HepG2 (cell line): Measurements from ENCODE around the gene JADE2. TPM values are rescaled to one million over a fixed set of nuclear protein-coding genes. Genes with fewer than 3 reads are reported as not detected.

Experiments
- ELK4 ChIP-seq: sonication (generic); formaldehyde crosslinking; IDR thresholded peaks from 2 replicates; pipeline ENCODE4 v1.9.0; 2021; ENCODE audit warnings: missing genetic modification reagents, borderline replicate concordance
- GLMP ChIP-seq: sonication (generic); formaldehyde crosslinking; IDR thresholded peaks from 2 replicates; pipeline ENCODE4 v1.9.0; 2021; ENCODE audit warnings: missing genetic modification reagents, mild to moderate bottlenecking, borderline replicate concordance
- JUND ChIP-seq: sonication (generic); formaldehyde crosslinking; IDR thresholded peaks from 2 replicates; pipeline ENCODE4 v1.8.0; 2022; ENCODE audit warnings: mild to moderate bottlenecking, missing genetic modification reagents
- MLLT10 ChIP-seq: sonication (generic); formaldehyde crosslinking; IDR thresholded peaks from 2 replicates; pipeline ENCODE4 v1.4.0; 2020; ENCODE audit warnings: missing genetic modification reagents
- MXD1 ChIP-seq: sonication (generic); formaldehyde crosslinking; IDR thresholded peaks from 2 replicates; pipeline ENCODE4 v1.4.0; 2020; ENCODE audit warnings: mild to moderate bottlenecking, missing genetic modification reagents
- MXI1 ChIP-seq: IDR thresholded peaks from 3 replicates; pipeline ENCODE4 v1.6.1; 2012; ENCODE audit warnings: low read depth, low read length, inconsistent platforms, borderline replicate concordance
- NFE2L1 ChIP-seq: sonication (generic); formaldehyde crosslinking; IDR thresholded peaks from 2 replicates; pipeline ENCODE4 v1.4.0; 2020; ENCODE audit warnings: missing genetic modification reagents, mild to moderate bottlenecking, borderline replicate concordance
- SOX13 ChIP-seq, 3 experiments: fragments of 450-650 bp in 1 of 3; sonication (generic) in 1 of 3; formaldehyde crosslinking in 1 of 3; IDR thresholded peaks in 2 of 3; conservative IDR thresholded peaks in 1 of 3; 2 replicates each; pipeline versions ENCODE4 v1.5.0 to v1.6.1; 2016 to 2020; ENCODE audit warnings: antibody characterized with exemption in 1 of 3, mild to moderate bottlenecking in 1 of 3, missing compliant biosample characterization in 1 of 3, missing genetic modification reagents in 1 of 3, moderate library complexity in 1 of 3
- ZFP36 ChIP-seq: fragments of 150-350 bp; IDR thresholded peaks from 2 replicates; pipeline ENCODE4 v1.6.1; 2018; ENCODE audit warnings: borderline replicate concordance, low read length, low read depth; ENCODE audit not compliant: partially characterized antibody
- ZNF256 ChIP-seq: sonication (generic); formaldehyde crosslinking; conservative IDR thresholded peaks from 2 replicates; pipeline ENCODE4 v1.4.0; 2020; ENCODE audit warnings: missing genetic modification reagents
- ZNF280B ChIP-seq: sonication (generic); formaldehyde crosslinking; IDR thresholded peaks from 2 replicates; pipeline ENCODE4 v1.5.0; 2020; ENCODE audit warnings: missing genetic modification reagents, mild to moderate bottlenecking, borderline replicate concordance
- ZNF652 ChIP-seq: IDR thresholded peaks from 2 replicates; pipeline ENCODE4 v1.6.1; 2016; ENCODE audit warnings: low read depth, borderline replicate concordance
- ZNF687 ChIP-seq: sonication (generic); formaldehyde crosslinking; IDR thresholded peaks from 2 replicates; pipeline ENCODE4 v1.5.1; 2020; ENCODE audit warnings: mild to moderate bottlenecking, missing genetic modification reagents, moderate library complexity
- ZNF782 ChIP-seq: sonication (generic); formaldehyde crosslinking; IDR thresholded peaks from 2 replicates; pipeline ENCODE4 v1.4.0; 2020; ENCODE audit warnings: missing genetic modification reagents, mild to moderate bottlenecking, borderline replicate concordance
- ZNF839 ChIP-seq: sonication (generic); formaldehyde crosslinking; IDR thresholded peaks from 2 replicates; pipeline ENCODE4 v1.4.0; 2020; ENCODE audit warnings: missing genetic modification reagents, mild to moderate bottlenecking, borderline replicate concordance
- polyA plus RNA-seq, 8 experiments: library from polyadenylated mRNA; depleted of rRNA in 3 of 8; stranded (reverse) in 7 of 8; unstranded in 1 of 8; fragments of >200 nt; fragmentation: Illumina TruSeq in 4 of 8; extraction: Trizol in 4 of 8; gene quantifications; 2 replicates each; pipeline versions ENCODE4 v1.2.1 to v1.2.3, GENCODE V29; 2011 to 2016; ENCODE audit warnings: low read depth in 4 of 8, missing spikeins in 1 of 8, mixed read lengths in 1 of 8; ENCODE audit not compliant: insufficient read depth in 1 of 8
- total RNA-seq, 5 experiments: library from RNA; depleted of rRNA; stranded (reverse); fragments of >200 nt; fragmentation: Illumina TruSeq; extraction: Trizol; gene quantifications; 2 replicates each; pipeline ENCODE4 v1.2.3, GENCODE V29; 2016; ENCODE audit warnings: low read depth in 1 of 5
- TF ChIP-seq, protein P1 (sequence below): sonication (generic); formaldehyde crosslinking; conservative IDR thresholded peaks from 2 replicates; pipeline ENCODE4 v1.5.0; 2020; ENCODE audit warnings: missing genetic modification reagents
- TF ChIP-seq, protein P2 (sequence below): sonication (generic); formaldehyde crosslinking; IDR thresholded peaks from 2 replicates; pipeline ENCODE4 v1.5.0; 2020; ENCODE audit warnings: missing genetic modification reagents, mild to moderate bottlenecking, borderline replicate concordance

The JADE2 gene
- total and polyA plus RNA-seq, 2 of the 13 experiments (the other 11 are each of a cell fraction or from before 2014, with no cell fraction given), result 7.5 to 15.1 TPM

DNA sequence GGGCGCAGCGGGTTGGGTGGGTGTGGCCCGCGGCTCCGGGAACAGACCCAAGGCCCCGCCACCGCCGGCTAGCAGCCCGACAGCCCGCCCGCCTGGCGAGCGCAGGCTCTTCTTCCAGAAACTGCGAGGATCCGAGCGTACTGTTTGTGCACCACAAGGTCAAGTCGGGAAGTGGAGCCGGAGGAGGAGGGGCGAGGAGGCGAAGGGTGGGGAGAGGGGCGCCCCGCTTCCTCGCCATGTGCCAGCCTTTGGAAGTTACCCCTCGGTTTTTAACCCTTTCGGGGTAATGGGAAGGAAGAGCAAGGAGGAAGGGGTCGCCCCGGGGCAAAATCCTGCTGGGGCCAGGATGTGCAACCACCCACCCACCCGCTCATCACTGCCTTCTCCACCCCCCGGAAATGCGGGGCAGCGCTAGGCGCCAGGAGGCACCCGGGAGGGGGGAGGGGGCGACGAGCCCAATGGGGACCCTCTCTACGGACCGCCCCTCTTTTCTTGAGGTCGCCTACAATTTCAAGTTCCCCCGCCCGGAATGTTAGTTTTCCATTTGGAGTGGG lies 1.1 kb upstream of the JADE2 start (continued):
- TF ChIP-seq ELK4 (CRISPR knock-in tag) (no peak), JUND (CRISPR knock-in tag) (no peak), ZNF687 (CRISPR knock-in tag) (peak; percentile 88), MLLT10 (CRISPR knock-in tag) (no peak), MXI1 (no peak), SOX13 (IDR thresholded peaks at IDR 0.05) (no peak), SOX13 (CRISPR knock-in tag; conservative IDR thresholded peaks at IDR 0.05 in 1 of 2, IDR thresholded peaks at IDR 0.05 in 1 of 2) (no peak), NFE2L1 (no peak), ZNF256 (CRISPR knock-in tag) (no peak), GLMP (CRISPR knock-in tag) (no peak), MXD1 (CRISPR knock-in tag) (peak; percentile 53; the same call in 1 of the 2 replicates), ZNF652 (CRISPR knock-in tag) (peak; percentile 95), ZNF839 (CRISPR knock-in tag) (no peak), ZFP36 (no peak), ZNF280B (CRISPR knock-in tag) (peak; percentile 82), ZNF782 (CRISPR knock-in tag) (no peak)
- TF ChIP-seq, protein P1, sequence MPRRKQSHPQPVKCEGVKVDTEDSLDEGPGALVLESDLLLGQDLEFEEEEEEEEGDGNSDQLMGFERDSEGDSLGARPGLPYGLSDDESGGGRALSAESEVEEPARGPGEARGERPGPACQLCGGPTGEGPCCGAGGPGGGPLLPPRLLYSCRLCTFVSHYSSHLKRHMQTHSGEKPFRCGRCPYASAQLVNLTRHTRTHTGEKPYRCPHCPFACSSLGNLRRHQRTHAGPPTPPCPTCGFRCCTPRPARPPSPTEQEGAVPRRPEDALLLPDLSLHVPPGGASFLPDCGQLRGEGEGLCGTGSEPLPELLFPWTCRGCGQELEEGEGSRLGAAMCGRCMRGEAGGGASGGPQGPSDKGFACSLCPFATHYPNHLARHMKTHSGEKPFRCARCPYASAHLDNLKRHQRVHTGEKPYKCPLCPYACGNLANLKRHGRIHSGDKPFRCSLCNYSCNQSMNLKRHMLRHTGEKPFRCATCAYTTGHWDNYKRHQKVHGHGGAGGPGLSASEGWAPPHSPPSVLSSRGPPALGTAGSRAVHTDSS (CRISPR knock-in tag), result no peak
- TF ChIP-seq, protein P2, sequence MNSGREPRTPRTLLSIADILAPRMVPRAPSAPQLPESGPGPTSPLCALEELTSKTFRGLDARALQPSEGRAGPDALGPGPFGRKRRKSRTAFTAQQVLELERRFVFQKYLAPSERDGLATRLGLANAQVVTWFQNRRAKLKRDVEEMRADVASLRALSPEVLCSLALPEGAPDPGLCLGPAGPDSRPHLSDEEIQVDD (CRISPR knock-in tag), result no peak
